ENCODE measurements around the gene RBM44. TPM values are rescaled to one million over a fixed set of nuclear protein-coding genes. Genes with fewer than 3 reads are reported as not detected.
"Not testable (repeated sequence)": the region's sequence is repeated elsewhere in the genome, so short reads cannot be mapped to it uniquely, and the experiment has no call there.

Gene RBM44
- total RNA-seq, 2 donors from 2014 or later, result 1.6 to 7.1 TPM

GRCh38 chr2:237827421-237827987 lies 28.9 kb downstream of the RBM44 start:
- no peak for TF ChIP-seq CTCF (IDR thresholded peaks at IDR 0.05)
- H3K4me1 ChIP-seq (ENCODE audit: control insufficient read depth in 1 of 2, low read depth in 2 of 2), result no peaks in the 10 kb centered on the region
- H3K9me3 ChIP-seq, result no peaks in the 10 kb centered on the region
- H3K27me3 ChIP-seq (replicated peaks; ENCODE audit: insufficient read depth), result no peaks in the 10 kb centered on the region
- H3K36me3 ChIP-seq, result no peaks in the 10 kb centered on the region
- ATAC-seq (ENCODE audit: insufficient number of reproducible peaks, low FRiP score, low read depth) (no peak), DNase-seq (ENCODE audit: low spot score) (no peak)
- H3K4me3 ChIP-seq, result no peak overlapping the region
- no peak overlapping the region for H3K27ac ChIP-seq

GRCh38 chr2:237830522-237830921 lies 31.9 kb downstream of the RBM44 start:
- H3K4me3 ChIP-seq, result no peak overlapping the region
- DNase-seq (ENCODE audit: low spot score), result no peak
- no peak for ATAC-seq (ENCODE audit: insufficient number of reproducible peaks, low FRiP score, low read depth)
- H3K27me3 ChIP-seq (replicated peaks; ENCODE audit: insufficient read depth), result no peaks in the 10 kb centered on the region
- no peak overlapping the region for H3K27ac ChIP-seq
- TF ChIP-seq CTCF (IDR thresholded peaks at IDR 0.05), result no peak
- H3K4me1 ChIP-seq (ENCODE audit: control insufficient read depth in 1 of 2, low read depth in 2 of 2), result no peaks in the 10 kb centered on the region
- no peaks in the 10 kb centered on the region for H3K36me3 ChIP-seq
- H3K9me3 ChIP-seq, result no peaks in the 10 kb centered on the region

GRCh38 chr2:237833546-237833945 lies 35.0 kb downstream of the RBM44 start:
- Histone ChIP-seq H3K9me3 (no peaks in the 10 kb centered on the region), H3K27me3 (replicated peaks; ENCODE audit: insufficient read depth) (no peaks in the 10 kb centered on the region), H3K4me3 (no peak overlapping the region), H3K4me1 (ENCODE audit: control insufficient read depth in 1 of 2, low read depth in 2 of 2) (no peaks in the 10 kb centered on the region), H3K27ac (no peak overlapping the region), H3K36me3 (no peaks in the 10 kb centered on the region)
- DNase-seq (ENCODE audit: low spot score) (no peak), ATAC-seq (ENCODE audit: insufficient number of reproducible peaks, low FRiP score, low read depth) (no peak)
- TF ChIP-seq CTCF (IDR thresholded peaks at IDR 0.05), result no peak

DNA sequence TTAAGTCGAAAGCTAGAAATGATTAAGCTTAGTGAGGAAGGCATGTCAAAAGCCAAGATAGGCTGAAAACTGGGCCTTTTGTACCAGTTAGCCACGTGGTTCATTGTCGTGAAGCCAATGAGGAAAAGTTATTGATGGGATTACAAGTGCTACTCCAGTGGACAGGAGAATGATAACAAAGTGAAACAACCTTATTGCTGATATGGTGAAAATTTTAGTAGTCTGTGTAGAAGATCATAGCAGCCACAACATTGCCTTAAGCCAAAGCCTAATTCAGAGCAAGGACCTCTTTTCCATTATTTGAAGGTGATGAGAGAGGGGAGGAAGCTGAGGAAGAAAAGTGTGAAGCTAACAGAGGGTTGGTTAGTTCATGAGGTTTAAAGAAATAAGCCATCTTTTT lies 36.8 kb downstream of the RBM44 start:
- ATAC-seq (ENCODE audit: insufficient number of reproducible peaks, low FRiP score, low read depth), result no peak
- no peak overlapping the region for H3K27ac ChIP-seq
- H3K27me3 ChIP-seq (replicated peaks; ENCODE audit: insufficient read depth), result no peaks in the 10 kb centered on the region
- no peak for TF ChIP-seq CTCF (IDR thresholded peaks at IDR 0.05)
- H3K9me3 ChIP-seq, result no peaks in the 10 kb centered on the region
- H3K4me1 ChIP-seq (ENCODE audit: control insufficient read depth in 1 of 2, low read depth in 2 of 2), result no peaks in the 10 kb centered on the region
- no peak for DNase-seq (ENCODE audit: low spot score)
- H3K36me3 ChIP-seq, result no peaks in the 10 kb centered on the region
- H3K4me3 ChIP-seq, result no peak overlapping the region

GRCh38 chr2:237841051-237841450 lies 42.5 kb downstream of the RBM44 start:
- no peaks in the 10 kb centered on the region for H3K36me3 ChIP-seq
- H3K27me3 ChIP-seq (replicated peaks; ENCODE audit: insufficient read depth), result no peaks in the 10 kb centered on the region
- H3K4me1 ChIP-seq (ENCODE audit: control insufficient read depth in 1 of 2, low read depth in 2 of 2), result no peaks in the 10 kb centered on the region
- H3K9me3 ChIP-seq, result no peaks in the 10 kb centered on the region
- no peak for DNase-seq (ENCODE audit: low spot score)
- no peak for ATAC-seq (ENCODE audit: insufficient number of reproducible peaks, low FRiP score, low read depth)
- H3K27ac ChIP-seq, result no peak overlapping the region
- no peak overlapping the region for H3K4me3 ChIP-seq
- no peak for TF ChIP-seq CTCF (IDR thresholded peaks at IDR 0.05)

GRCh38 chr2:237848940-237849339 lies 50.4 kb downstream of the RBM44 start:
- not testable (repeated sequence) for H3K27ac ChIP-seq; DNase-seq (ENCODE audit: low spot score)

More at GRCh38 chr2:237848940-237849339, 50.4 kb downstream of the RBM44 start:
- H3K27me3 ChIP-seq (replicated peaks; ENCODE audit: insufficient read depth); H3K4me1 ChIP-seq (ENCODE audit: control insufficient read depth in 1 of 2, low read depth in 2 of 2); ATAC-seq (ENCODE audit: insufficient number of reproducible peaks, low FRiP score, low read depth); H3K4me3 ChIP-seq; H3K36me3 ChIP-seq; H3K9me3 ChIP-seq: not testable (repeated sequence)

Measured in thoracic aorta (tissue), 2 donors.